CD4-positive, alpha-beta T cell treated with Interleukin-10 for 1 hour (primary cell): ENCODE measurements around the gene POLQ.
A peak's percentile ranks its signal among the peaks of the same experiment; 100 is the strongest.
"Not testable (repeated sequence)": the region's sequence is repeated elsewhere in the genome, so short reads cannot be mapped to it uniquely, and the experiment has no call there.

Source experiments
- DNase-seq: peaks from one replicate; pipeline ENCODE4 v3.0.0-alpha.2; 2020

POLQ gene

GRCh38 chr3:121545574-121546455, at the start of gene POLQ:
Gene POLQ, minus strand, starts transcription at chr3:121545988. Its CDS starts 111 bp downstream, at chr3:121545877.
- peak; percentile 91 for DNase-seq

GRCh38 chr3:121594850-121595249, 49.1 kb upstream of the POLQ start:
- DNase-seq, result no peak

GRCh38 chr3:121593806-121594205, 48.0 kb upstream of the POLQ start:
- not testable (repeated sequence) for DNase-seq

GRCh38 chr3:121592856-121593702, 47.3 kb upstream of the POLQ start, which contains the start of gene FBXO40:
Gene FBXO40, plus strand, starts transcription at chr3:121593379. Its CDS starts 27,197 bp downstream, at chr3:121620576.
- no peak for DNase-seq

GRCh38 chr3:121584418-121584817, 38.6 kb upstream of the POLQ start:
- DNase-seq, result no peak

- no peak for DNase-seq
Observed at GRCh38 chr3:121581691-121582090, 35.9 kb upstream of the POLQ start.

GRCh38 chr3:121574449-121574848, 28.7 kb upstream of the POLQ start:
- DNase-seq, result no peak

GRCh38 chr3:121567649-121568048, 21.9 kb upstream of the POLQ start, which contains the start of gene ARGFX:
Gene ARGFX, plus strand, starts transcription at chr3:121567949. Its CDS starts 2,765 bp downstream, at chr3:121570714.
- no peak for DNase-seq

- DNase-seq, result no peak
Observed at GRCh38 chr3:121566773-121567172, 21.0 kb upstream of the POLQ start.

- DNase-seq, result no peak
Observed at GRCh38 chr3:121562148-121562547, 16.4 kb upstream of the POLQ start.

- DNase-seq, result no peak
Observed at GRCh38 chr3:121557426-121557934, 11.7 kb upstream of the POLQ start.

GRCh38 chr3:121552797-121553196, 7.0 kb upstream of the POLQ start:
- DNase-seq, result no peak

- no peak for DNase-seq
Observed at GRCh38 chr3:121552379-121552778, 6.6 kb upstream of the POLQ start.

- DNase-seq, result no peak
Observed at GRCh38 chr3:121545049-121545573, 677 bp downstream of the POLQ start.

- DNase-seq, result no peak
Observed at GRCh38 chr3:121542924-121543323, 2.9 kb downstream of the POLQ start.

- no peak for DNase-seq
Observed at GRCh38 chr3:121531269-121531668, 14.5 kb downstream of the POLQ start.

- no peak for DNase-seq
Observed at GRCh38 chr3:121529308-121529707, 16.5 kb downstream of the POLQ start.

GRCh38 chr3:121520510-121520909, 25.3 kb downstream of the POLQ start:
- DNase-seq, result no peak

GRCh38 chr3:121517953-121518655, 27.7 kb downstream of the POLQ start:
- no peak for DNase-seq

GRCh38 chr3:121515862-121516261, 29.9 kb downstream of the POLQ start:
- DNase-seq, result no peak

GRCh38 chr3:121515313-121515712, 30.5 kb downstream of the POLQ start:
- DNase-seq, result no peak

GRCh38 chr3:121514496-121514895, 31.3 kb downstream of the POLQ start:
- DNase-seq, result no peak
